HG03135 (cell line): ENCODE data around the gene BHLHE40.
A peak's percentile ranks its signal among the peaks of the same experiment; 100 is the strongest.

Experiments used
- ATAC-seq: cut with Tn5 transposase; IDR thresholded peaks from one replicate; pipeline ENCODE4 v1.9.1; 2021; ENCODE audit warnings: mild to moderate bottlenecking, moderate library complexity; ENCODE audit not compliant: unreplicated experiment

BHLHE40 gene

GRCh38 chr3:4979428-4980228 lies at the start of gene BHLHE40:
Gene BHLHE40, plus strand, starts transcription at chr3:4979437. Its CDS starts 282 bp downstream, at chr3:4979719.
- ATAC-seq: peak; percentile 10

- ATAC-seq: no peak
These were observed 48.7 kb upstream of the BHLHE40 start for GRCh38 chr3:4930501-4930900.

GRCh38 chr3:4934050-4934449 lies 45.2 kb upstream of the BHLHE40 start:
- no peak for ATAC-seq

GRCh38 chr3:4935347-4935746 lies 43.9 kb upstream of the BHLHE40 start:
- ATAC-seq: no peak

DNA sequence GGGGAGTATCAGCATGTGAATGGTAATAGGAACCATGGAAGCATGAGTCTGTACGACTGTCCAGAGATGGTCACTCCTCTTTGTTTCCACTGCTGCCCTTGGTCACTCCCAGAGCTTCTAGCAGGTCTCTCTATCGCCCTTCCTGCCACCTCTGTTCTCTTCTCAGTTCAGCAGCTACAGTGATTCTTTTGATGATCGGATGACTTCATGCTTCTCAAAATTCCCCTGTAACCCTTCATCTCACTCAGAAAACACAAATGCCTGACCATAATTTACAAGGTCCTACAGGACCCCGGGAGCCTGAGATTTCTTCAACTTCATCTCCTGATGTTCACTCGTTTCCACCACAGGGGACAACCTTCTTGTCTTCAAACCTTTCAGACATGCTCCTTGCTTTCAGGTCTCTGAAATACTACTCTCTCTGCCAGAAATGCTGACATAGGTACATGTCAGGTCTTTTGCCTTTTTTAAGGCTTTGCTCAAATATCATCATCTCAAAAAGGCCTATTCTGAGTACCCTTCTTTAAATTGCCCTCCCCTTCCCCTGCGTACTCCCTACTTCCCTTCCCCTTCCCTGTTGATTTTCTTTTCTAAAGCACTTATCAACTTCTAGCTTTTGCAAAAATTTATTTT lies 42.1 kb upstream of the BHLHE40 start:
- no peak for ATAC-seq

DNA sequence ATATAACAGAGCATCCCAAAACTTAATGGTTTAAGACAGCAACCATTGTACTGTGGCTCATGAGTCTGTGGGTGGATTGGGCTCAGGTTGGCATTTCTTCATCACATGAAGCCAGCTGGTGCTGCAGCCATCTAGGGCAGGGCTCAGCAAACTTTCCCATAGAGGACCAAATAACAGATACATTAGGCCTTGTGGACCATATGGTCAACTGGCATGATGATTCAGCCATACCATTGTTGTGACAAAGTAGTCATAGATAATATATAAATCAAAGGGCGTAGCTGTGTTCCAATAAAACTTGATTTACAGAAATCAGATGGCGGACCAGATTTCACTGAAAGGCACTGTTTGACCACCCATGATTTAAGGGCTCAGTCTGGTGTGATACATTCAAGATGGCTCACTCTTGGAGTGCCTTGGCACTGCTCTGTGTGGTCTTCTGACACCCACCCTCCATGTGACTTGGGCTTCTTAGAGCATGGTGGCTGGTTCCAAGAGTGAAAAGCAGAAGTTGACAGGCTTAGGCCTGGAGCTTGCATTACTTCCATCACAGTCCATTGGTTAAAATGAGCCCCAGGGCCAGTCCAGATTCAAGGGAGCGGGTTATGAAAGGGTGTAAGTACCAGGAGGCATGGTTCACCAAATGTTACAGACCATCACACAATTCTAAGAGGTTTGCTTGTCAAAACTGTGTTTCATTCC lies 40.8 kb upstream of the BHLHE40 start:
- ATAC-seq: no peak

GRCh38 chr3:4939276-4939675 lies 40.0 kb upstream of the BHLHE40 start:
- ATAC-seq: no peak

DNA sequence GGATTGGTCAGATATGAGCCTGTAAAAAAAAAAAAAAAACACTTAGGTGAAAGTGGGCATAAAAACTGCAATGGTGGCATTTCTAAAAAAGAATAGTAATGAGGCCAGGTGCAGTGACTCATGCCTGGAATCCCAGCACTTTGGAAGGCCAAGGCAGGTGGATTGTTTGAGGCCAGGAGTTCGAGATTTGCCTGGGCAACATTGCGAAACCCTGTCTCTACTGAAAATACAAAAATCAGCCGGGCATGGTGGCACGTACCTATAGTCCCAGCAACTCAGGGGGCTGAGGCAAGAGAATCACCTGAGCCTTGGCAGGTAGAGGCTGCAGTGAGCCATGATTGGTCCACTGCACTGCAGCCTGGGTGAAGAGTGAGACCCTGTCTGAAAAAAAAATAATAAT lies 38.3 kb upstream of the BHLHE40 start:
- ATAC-seq: no peak

GRCh38 chr3:4943549-4943948 lies 35.7 kb upstream of the BHLHE40 start:
- no peak for ATAC-seq

GRCh38 chr3:4945324-4945723 lies 33.9 kb upstream of the BHLHE40 start:
- no peak for ATAC-seq

DNA sequence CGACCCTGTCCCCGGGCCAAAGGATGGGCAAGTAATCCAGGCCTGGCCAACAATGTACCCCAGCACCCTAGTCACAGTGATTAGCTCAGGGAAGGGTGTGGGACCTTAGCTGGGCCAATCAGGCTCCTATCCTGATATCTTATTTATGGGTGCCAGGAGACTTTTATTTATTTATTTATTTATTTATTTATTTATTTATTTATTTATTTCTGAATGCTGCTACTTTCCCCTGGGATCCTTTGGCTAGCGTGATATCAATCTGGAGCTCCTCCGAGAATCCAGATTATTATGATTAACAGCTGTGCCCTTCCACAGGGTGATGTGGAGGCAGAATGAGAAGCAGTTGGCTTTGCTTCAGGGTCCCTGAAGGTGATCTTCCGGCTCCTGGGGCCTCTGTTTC lies 32.2 kb upstream of the BHLHE40 start:
- no peak for ATAC-seq

GRCh38 chr3:4948395-4948794 lies 30.8 kb upstream of the BHLHE40 start:
- no peak for ATAC-seq

DNA sequence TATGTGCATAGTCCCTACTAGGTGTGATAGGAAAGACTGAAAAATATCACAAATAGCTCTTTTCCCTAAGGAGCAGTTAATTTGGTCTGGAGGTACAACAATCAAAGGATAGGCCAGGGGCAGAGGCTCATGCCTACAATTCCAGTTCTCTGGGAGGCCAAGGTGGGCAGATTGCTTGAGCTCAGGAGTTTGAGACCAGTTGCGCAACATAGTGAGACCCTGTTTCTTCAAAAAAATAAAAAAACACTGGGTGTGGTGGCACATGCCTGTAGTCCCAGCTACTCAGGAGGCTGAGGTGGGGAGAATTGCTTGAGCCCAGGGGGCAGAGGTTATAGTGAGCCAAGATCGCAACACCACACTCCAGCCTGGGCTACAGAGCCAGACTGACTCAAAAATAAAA lies 30.2 kb upstream of the BHLHE40 start:
- no peak for ATAC-seq

DNA sequence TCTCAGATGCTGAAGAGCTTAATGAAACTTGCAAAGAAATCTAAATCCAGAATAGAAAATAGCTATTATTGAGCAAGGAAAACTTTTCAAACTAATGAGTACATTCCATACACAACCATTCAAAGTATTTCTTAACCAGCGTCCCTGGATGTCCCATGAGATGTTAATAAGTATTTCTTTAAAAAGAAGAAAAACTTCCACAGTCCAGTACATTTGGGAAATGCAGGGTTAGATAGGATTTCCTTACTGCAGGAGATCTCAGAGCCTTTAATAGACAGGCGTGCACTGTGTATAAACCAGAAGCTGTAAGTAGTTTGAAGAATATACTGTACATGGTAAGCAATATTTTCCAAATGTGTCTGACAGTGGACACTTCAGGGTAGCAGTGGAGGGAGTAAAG lies 29.6 kb upstream of the BHLHE40 start:
- no peak for ATAC-seq

DNA sequence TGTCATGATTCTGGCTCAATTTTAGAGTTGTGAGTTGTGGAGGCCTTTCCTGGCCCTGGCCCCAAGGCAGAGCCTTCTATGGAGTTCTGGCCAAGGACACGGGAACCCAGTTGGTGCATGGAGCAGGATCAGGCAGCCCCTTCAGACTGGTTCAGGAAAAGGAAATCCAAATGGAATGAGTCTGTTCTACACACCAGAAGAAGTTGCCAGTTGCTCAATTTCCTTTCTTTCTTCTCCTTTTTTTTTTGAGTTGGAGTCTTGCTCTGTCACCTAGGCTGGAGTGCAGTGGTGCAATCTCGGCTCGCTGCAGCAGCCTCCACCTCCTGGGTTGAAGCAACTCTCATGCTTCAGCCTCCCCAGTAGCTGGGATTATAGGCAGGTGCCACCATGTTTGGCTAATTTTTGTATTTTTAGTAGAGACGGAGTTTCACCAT lies 28.9 kb upstream of the BHLHE40 start:
- ATAC-seq: no peak

- ATAC-seq: no peak
These were observed 28.3 kb upstream of the BHLHE40 start for GRCh38 chr3:4950948-4951347.

DNA sequence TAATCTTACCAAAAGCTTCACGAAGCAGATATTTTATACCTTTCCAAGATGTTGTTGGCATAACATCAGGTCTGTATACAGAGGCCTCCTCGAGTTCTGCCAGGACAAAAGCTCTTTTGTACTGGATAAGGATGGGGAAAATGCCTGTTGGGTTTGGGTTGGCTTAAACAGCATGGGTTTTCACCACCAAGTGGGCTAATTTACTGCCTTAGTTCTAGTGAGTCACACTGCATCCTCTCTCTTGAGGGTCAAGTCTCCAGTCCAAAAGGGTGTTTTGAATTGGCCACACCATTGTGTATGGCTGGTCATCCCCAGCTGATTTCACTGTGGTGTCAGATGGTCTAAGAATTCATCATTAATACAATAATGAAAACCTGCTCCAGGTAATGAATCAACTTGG lies 26.1 kb upstream of the BHLHE40 start:
- no peak for ATAC-seq

DNA sequence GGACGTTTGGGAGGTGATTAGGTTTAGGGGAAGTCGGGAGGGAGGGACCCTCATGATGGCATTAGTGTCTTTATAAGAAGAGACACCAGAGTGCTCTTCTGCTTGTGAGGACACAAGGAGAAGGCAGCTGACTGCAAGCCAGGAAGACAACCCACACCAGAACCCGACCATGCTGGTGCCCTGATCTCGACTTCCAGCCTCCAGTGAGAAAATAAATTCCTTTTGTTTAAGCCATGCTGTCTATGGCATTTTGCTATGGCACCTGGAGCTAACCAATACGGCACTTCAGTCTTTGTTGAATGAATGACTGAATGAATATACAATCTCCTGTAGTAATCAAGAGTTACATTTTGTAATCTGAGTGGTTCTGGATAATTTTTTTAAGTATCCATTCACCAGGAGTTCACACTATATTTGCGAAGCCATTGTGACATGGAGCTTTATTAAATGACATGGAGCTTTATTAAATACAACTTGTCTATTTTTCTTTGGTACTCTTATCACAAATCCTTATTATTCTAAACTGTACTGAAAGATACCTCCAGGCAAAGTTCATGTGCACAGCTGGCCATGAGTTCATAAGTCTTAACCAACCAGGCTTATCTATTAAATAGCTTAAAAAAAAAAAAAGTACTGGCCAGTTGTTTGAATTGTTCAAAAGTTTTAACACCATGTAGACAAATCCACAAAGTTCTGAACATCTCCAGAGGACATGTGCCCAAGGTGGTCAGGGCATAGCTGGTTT lies 24.8 kb upstream of the BHLHE40 start:
- no peak for ATAC-seq

GRCh38 chr3:4956099-4956498 lies 23.1 kb upstream of the BHLHE40 start:
- no peak for ATAC-seq

GRCh38 chr3:4956738-4957137 lies 22.5 kb upstream of the BHLHE40 start:
- no peak for ATAC-seq

DNA sequence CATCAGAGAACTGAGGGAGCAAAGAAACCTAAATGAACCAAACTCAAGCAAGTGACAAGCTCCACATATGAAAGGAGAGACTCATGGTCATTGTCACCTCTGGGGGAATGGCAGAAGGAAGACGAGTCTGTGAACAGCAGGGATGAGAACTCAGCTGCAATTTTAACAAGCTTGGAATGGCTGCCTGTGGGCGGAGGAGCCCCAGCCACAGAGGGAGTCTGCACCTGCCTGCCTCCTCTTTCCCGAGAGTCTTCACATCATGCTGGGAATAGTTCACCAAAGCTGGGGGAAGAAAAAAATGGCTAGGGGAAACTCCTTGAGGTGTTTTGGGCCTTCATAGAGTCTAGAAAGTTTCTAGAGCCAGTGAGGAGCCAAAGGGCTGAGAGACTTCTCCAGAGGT lies 21.3 kb upstream of the BHLHE40 start:
- no peak for ATAC-seq
